WTC11 (cell line): ENCODE measurements around the gene JAKMIP3.

Experiments
- TF ChIP-seq, protein P1 (sequence below): fragments of 200-600 bp; IDR thresholded peaks from 2 replicates; pipeline ENCODE4 v1.8.0; 2022; ENCODE audit warnings: antibody characterized with exemption
- TF ChIP-seq, protein P2 (sequence below): fragments of 250-450 bp; sonication (Bioruptor Pico); IDR thresholded peaks from 2 replicates; pipeline ENCODE4 v1.9.0; 2021; ENCODE audit warnings: mild to moderate bottlenecking, borderline replicate concordance

DNA sequence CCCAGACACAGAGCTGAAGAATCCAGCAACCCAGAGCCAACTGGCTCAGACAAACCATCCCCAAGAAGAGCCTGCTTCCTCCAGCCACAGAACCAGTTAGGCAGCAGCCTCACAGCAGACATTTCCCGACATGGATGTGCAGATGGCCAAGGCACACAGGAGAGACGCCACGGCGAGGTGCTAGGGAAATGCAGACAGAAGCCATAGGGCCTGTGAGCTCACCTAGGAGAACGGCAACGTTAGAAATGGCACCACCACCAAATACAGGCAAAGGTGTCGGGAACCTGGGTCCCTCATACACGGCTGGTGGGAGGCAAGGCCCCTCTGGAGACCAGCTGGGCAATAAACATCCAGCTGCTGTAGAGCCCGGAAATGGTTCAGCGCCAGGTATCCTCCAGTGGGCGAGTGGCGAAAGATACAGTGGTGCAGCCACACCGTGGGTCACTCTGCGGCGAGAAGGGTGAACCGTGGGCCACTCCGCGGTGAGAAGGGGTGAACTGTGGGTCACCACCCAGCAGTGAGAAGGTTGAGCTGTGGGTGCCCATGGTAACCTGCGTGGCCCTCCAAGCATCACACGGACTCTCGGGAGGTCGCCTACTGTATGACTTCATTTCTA, 31.2 kb downstream of the JAKMIP3 start:
- TF ChIP-seq, protein P1, sequence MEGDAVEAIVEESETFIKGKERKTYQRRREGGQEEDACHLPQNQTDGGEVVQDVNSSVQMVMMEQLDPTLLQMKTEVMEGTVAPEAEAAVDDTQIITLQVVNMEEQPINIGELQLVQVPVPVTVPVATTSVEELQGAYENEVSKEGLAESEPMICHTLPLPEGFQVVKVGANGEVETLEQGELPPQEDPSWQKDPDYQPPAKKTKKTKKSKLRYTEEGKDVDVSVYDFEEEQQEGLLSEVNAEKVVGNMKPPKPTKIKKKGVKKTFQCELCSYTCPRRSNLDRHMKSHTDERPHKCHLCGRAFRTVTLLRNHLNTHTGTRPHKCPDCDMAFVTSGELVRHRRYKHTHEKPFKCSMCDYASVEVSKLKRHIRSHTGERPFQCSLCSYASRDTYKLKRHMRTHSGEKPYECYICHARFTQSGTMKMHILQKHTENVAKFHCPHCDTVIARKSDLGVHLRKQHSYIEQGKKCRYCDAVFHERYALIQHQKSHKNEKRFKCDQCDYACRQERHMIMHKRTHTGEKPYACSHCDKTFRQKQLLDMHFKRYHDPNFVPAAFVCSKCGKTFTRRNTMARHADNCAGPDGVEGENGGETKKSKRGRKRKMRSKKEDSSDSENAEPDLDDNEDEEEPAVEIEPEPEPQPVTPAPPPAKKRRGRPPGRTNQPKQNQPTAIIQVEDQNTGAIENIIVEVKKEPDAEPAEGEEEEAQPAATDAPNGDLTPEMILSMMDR, result no peak
- TF ChIP-seq, protein P2, sequence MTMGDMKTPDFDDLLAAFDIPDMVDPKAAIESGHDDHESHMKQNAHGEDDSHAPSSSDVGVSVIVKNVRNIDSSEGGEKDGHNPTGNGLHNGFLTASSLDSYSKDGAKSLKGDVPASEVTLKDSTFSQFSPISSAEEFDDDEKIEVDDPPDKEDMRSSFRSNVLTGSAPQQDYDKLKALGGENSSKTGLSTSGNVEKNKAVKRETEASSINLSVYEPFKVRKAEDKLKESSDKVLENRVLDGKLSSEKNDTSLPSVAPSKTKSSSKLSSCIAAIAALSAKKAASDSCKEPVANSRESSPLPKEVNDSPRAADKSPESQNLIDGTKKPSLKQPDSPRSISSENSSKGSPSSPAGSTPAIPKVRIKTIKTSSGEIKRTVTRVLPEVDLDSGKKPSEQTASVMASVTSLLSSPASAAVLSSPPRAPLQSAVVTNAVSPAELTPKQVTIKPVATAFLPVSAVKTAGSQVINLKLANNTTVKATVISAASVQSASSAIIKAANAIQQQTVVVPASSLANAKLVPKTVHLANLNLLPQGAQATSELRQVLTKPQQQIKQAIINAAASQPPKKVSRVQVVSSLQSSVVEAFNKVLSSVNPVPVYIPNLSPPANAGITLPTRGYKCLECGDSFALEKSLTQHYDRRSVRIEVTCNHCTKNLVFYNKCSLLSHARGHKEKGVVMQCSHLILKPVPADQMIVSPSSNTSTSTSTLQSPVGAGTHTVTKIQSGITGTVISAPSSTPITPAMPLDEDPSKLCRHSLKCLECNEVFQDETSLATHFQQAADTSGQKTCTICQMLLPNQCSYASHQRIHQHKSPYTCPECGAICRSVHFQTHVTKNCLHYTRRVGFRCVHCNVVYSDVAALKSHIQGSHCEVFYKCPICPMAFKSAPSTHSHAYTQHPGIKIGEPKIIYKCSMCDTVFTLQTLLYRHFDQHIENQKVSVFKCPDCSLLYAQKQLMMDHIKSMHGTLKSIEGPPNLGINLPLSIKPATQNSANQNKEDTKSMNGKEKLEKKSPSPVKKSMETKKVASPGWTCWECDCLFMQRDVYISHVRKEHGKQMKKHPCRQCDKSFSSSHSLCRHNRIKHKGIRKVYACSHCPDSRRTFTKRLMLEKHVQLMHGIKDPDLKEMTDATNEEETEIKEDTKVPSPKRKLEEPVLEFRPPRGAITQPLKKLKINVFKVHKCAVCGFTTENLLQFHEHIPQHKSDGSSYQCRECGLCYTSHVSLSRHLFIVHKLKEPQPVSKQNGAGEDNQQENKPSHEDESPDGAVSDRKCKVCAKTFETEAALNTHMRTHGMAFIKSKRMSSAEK (CRISPR knock-in tag), result no peak
